ENCODE results near the gene STAMBP.
"Not testable (repeated sequence)": the region's sequence is repeated elsewhere in the genome, so short reads cannot be mapped to it uniquely, and the experiment has no call there.

Gene STAMBP

DNA sequence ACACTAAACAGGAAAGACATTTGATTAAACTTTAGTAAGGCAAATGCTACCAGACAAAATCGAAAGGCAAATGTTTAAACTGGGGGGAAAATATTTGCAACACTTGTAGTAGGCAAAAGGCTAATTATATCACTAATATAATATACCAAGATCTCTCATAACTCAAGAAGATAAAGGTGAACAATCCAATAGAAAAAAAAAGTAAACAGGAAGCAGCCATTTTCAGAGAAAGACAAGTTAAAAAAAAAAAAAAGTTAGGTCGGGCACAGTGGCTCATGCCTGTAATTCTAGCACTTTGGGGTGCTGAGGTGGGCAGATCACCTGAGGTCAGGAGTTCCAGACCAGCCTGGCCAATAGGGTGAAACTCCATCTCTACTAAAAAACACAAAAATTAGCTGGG lies 59.6 kb downstream of the STAMBP start:
- DNase-seq, result no peak

- no peak for DNase-seq
These were observed 60.4 kb downstream of the STAMBP start for GRCh38 chr2:73889206-73889605.

GRCh38 chr2:73890301-73891092 lies 61.7 kb downstream of the STAMBP start:
- DNase-seq, result no peak

- no peak for DNase-seq
These were observed 62.6 kb downstream of the STAMBP start for GRCh38 chr2:73891276-73891901.

DNA sequence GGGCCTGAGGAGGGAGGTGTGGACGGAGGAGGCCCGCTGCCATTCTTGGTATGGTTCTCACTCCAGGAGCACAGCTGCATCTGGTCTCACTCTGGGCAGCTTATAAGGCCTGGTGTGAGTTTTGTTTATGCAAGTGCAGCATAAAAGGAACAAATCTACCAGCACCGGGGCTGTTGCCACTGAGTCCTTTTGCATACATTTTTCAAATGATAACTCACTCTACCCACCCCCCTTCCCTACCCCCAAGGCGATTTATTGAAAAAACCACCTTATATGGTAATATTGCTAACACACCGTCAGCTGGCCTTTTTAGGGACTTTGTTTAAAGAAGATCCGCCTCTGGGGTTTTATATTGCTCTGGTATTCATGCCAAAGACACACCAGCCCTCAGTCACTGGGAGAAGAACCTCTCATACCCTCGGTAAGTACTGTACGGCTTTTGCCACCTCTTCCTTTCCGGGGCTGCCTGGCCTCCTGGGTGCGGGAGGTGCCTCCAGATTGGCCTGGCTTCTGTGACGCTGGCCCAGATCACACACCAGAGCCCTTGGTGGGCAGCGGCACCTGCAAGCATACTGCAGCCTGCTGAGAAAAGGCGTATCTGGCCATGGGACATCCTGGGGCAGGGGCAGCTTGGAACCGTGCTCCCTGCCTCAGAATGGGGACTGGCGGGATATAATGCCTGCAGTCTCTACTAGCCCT lies 64.0 kb downstream of the STAMBP start, which contains the start of gene ACTG2:
Gene ACTG2, plus strand, starts transcription at position 378 of the 699 bp plus-strand sequence. CDS start 8,304 bp downstream, outside the sequence.
- DNase-seq, result no peak

DNA sequence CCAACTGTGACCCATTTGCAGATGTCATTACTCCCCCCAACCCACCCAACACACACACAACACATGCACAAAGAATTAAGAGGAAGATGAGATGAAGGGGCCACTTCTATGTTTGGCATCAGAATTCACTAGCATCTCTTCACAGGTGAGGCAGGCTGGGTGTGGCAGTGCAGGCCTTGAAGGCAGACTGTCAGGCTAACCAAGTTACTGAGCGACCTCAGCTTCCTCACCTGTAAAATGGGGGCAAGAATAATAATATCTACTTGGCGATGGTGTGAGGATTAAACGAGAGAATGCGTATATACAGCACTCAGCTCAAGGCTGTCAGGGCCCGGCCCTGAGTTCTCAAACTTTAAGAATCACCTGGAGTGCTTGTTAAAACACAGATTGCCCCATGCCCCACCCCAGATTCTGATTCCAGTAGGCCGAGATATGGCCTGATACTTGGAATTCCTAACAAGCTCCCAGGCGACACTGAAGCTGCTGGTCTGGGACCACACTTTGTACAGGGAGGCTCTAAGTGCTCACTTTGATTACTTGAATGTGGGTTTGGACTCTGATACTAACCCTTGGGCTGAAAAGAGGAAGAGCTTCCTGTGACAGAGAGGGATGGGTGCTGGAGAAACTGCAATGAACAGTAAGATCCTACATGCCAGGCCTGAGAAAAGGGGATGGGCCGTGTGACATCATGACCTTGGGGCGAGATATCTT lies 65.2 kb downstream of the STAMBP start:
- DNase-seq, result no peak

- DNase-seq, result no peak
These were observed 65.7 kb downstream of the STAMBP start for GRCh38 chr2:73894475-73894850.

GRCh38 chr2:73894877-73895276 lies 66.1 kb downstream of the STAMBP start:
- no peak for DNase-seq

DNA sequence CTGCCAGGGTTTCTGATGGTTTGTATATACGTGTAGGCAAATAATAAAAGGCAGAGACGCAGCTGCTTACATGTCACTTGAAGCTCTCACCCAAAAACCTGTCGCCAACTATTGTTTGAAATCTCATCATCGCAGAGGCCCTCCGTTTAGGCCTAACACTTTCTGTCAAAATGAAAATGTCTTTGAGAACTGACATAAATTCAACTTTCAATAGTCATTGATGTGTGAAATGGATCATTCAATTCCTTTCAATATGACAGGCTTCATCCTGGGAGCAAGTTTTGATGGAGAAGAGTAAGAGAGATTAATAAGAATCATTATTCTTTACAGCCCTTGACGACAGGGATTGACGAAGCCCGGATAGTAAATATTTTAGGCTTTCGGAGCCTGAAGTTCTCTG lies 66.7 kb downstream of the STAMBP start:
- DNase-seq, result no peak

- no peak for DNase-seq
These were observed 67.8 kb downstream of the STAMBP start for GRCh38 chr2:73896362-73897239.

DNA sequence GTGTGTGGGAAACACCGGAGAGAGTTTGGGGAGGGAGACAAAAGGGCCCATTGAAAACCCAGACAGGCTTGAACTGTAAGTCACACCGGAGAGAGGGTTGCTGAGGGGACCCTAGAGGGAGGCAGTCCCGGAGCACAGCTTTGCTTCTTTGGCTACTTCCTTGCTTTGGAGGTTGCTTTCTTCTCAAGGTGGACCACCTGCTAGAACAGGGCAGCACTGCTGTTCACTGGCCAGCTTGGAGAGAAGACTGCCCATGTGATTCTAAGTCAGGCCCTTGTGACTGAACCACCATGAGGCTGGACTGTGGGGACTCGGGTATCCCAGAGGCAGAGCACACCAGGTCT lies 68.5 kb downstream of the STAMBP start:
- DNase-seq, result no peak

- DNase-seq, result no peak
These were observed 69.2 kb downstream of the STAMBP start for GRCh38 chr2:73897934-73898333.

GRCh38 chr2:73899801-73900336 lies 71.1 kb downstream of the STAMBP start:
- DNase-seq, result no peak

- no peak for DNase-seq
These were observed 72.4 kb downstream of the STAMBP start for GRCh38 chr2:73901143-73901542.

DNA sequence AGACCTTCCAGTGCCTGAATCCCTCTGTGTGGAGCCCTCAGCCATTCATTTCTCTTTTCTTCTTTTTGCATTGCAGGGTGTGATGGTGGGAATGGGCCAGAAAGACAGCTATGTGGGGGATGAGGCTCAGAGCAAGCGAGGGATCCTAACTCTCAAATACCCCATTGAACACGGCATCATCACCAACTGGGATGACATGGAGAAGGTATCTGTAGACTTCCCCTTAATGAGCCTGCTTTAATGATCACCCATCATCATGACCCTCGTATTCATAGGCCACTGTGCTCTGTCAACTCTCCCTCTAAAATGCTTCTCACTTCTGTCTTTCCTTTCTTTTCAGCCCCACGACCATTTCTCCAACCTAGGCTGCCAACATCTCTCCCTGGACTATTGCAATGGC lies 73.5 kb downstream of the STAMBP start:
- DNase-seq, result no peak

DNA sequence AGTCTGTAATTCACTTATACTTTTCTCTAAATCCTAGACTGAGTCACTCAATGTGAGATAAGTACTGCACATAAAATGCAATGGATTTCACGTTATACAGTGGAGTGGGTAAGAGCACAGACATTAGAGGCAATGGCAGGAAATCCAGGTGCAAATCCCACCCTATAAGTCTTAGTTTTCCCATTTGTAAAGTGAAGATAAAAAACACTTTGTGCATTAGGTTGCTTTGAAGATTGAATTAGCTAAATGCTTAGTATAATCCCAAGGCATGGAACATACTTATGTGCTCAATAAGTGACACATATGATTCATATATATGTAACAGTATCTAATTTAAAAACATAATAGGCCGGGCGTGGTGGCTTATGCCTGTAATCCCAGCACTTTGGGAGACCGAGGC lies 74.6 kb downstream of the STAMBP start:
- no peak for DNase-seq

DNA sequence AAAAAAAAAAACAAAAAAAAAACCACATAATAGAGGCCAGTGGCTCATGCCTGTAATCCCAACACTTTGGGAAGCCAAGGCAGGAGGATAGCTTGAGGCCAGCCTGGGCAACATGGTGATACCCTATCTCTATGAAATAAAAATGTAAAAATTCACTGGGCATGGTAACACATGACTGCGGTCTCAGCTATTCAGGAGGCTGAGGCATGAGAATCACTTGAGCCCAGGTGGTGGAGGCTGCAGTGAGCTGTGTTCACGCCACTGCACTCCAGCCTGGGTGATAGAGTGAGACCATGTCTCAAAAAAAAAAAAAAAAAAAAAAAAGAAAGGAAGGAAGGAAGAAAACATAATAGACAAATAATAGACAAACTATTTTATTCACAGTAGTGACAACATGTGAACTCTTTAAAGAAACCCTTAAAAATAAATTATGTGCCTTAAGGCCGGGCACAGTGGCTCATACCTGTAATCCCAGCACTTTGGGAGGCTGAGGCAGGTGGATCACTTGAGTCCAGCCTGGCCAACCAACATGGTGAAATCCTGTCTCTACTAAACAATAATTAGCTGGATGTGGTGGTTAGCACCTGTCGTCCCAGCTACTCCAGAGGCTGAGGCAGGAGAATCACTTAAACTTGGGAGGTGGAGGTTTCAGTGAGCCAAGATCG lies 75.3 kb downstream of the STAMBP start:
- DNase-seq, result not testable (repeated sequence)

GRCh38 chr2:73904952-73905351 lies 76.2 kb downstream of the STAMBP start:
- no peak for DNase-seq

DNA sequence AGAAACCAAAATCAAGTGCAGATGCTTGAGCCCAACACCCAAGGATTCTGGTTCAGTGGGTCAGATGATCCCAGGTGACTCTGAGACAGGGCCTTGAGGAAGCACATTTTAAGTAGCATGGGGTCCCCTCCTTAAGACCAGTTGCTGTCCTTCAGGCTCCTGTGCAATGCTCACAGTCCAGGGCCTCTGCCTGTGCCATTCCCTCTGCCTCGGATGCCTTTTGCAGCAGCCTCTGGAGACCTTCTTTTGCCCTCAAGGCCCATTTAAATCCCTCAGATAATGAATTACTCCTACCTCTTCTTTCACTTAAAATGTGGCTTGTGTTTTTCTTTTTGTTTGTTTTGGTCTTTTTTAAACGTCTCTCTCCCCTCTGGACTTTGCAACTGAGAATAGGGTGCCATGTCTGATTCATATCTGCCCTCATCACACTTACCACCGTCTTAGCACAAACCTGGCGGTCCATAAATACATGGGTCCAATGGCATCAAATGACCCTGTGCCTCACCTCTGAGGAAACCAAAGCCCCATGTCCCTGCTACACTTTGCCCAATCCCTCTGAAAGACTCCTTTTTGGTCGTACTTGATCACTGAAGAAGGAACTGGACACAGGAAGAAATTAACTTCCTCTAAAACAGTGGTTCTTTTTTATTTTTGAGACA lies 78.2 kb downstream of the STAMBP start:
- DNase-seq, result no peak

DNA sequence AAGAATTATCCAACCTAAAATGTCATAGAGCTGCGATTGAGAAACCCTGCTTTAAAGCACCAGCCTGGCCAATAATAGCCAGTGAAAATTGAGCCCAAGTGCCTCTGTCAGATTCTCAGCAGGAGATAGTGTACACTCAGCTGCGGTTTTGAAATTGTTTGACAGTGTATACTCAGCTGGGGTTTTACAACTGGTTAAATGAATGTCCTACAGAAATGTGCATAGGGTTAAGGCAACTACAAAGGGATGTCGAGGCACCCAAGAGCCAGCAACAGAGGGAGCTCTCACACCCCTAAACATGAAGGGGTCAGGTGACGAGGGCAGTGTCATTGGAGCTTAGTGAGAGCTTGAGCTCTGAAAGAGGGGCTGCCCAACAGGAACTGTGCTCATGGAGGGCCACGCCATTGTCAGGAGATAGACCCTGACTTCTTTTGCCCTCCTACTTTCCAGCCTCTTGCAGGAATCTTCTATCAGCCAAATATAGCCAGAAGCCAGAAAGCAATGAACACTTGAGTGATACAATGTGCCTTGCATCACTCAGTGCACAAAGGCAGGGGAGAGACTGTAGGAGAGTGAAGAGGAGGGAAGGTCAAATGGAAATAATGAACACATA lies 79.2 kb downstream of the STAMBP start:
- peak; percentile 36 to 47 for DNase-seq

Measured in Kasumi-1 (cell line).